ENCODE results near the gene C1orf174. TPM values are rescaled to one million over a fixed set of nuclear protein-coding genes. Genes with fewer than 3 reads are reported as not detected.
A peak's percentile ranks its signal among the peaks of the same experiment; 100 is the strongest.

The C1orf174 gene
- 14.4 TPM for total RNA-seq
- long read RNA-seq, transcript C1orf174-201 (4 exons, 1,666 nt) = major isoform, 22 of 27 reads
- long read RNA-seq, partial matches to known transcripts = 0 of 27 reads
- long read RNA-seq, other reads (novel, unspliced or antisense) = 5 of 27 reads

GRCh38 chr1:3900150-3900968 is at the start of gene C1orf174:
C1orf174 (minus strand) TSS chr1:3900272; CDS start chr1:3900186, 86 bp downstream.
- intact Hi-C loops (cut with micrococcal nuclease) = no loop called here
- ATAC-seq = peak; percentile 91
- peak; percentile 96 for DNase-seq

DNA sequence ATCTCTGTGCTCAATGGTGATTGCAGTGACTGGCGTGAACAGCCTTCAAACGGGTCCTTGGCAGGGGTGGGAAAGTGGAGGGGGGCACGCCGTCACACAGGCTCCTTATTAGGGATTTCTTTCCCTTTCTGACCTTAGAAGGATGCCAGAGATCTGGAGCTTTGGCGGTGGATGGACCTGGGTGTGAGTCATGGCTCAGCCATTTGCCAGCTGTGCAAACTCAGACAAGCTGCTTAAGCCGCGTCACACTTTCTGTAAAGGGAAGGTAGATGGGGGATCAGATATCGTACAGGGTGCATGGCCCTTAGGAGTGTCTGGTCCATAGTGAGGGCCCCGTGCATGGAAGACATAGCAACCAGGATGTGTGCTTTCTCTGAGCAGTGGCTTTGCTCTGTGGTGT is 48.3 kb upstream of the C1orf174 start:
- ATAC-seq = no peak
- DNase-seq = no peak
- intact Hi-C loops (cut with micrococcal nuclease) = no loop called here

DNA sequence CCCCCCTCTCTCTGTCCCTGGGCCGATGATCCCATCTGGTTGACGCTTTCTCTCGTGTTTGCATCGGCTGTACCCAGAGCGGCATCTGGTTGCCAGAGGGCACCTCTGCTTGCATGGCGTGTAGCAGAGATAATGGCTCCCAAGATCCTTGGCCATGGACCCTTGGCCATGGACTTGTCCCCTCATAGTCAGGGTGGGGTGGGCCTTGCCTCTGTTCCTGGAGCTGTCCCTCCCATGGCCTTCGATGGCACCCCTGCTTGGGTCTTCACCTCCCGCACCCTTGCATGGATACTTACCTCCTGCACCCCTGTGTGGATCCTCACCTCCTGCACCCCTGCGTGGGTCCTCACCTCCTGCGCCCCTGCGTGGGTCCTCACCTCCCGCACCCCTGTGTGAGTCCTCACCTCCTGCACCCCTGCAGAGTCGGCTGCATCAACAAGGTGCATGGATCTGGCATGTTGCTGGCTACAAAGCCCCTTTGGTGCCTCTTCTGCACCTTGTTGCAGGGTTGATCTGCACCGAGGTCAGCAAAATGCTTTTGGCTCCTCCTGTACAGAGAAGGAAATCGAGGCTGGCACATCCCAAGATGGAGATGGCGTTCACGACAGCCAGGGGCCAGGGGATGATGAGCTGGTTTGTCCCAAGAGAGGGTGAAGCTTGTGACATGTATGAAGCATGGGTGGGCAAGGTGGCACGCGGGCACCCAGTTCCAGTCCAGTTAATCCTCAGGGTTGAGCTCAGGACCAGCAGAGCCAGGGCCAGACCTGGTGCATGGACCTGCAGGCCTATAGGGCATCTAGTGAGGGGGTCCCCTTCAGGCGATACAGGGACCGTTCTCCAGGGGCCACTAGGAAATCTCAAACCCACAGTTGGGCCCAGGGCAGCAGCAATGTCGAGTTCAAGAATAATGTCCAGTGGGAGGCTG is 46.1 kb upstream of the C1orf174 start:
- no peak for DNase-seq
- intact Hi-C loops (cut with micrococcal nuclease) = no loop called here
- no peak for ATAC-seq

DNA sequence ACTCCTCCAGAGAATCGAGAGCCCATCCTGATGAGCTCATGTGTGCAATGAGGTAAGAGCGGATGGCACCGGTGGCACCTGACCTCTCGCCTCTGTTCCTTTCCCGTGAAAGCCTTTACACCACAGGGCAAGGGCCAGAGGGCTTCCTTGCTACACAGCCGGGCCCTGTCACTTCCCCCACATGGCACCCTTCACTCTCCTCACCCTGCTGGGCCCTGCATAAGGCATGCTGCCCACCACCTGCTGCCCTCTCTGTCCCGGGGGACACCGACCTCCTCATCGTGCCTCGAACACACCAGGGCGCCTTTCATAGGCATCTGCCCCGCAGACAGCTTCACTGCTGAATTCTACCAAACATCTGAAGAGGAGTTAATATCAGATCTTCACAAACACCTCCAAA is 45.1 kb upstream of the C1orf174 start:
- ATAC-seq (no peak), DNase-seq (no peak)
- intact Hi-C loops (cut with micrococcal nuclease) = no loop called here

GRCh38 chr1:3944578-3945125 is 44.6 kb upstream of the C1orf174 start:
- intact Hi-C loops (cut with micrococcal nuclease) = no loop called here
- DNase-seq (no peak), ATAC-seq (no peak)

GRCh38 chr1:3943806-3944577 is 43.9 kb upstream of the C1orf174 start:
- no peak for DNase-seq
- intact Hi-C loops (cut with micrococcal nuclease) = no loop called here
- ATAC-seq = no peak

- intact Hi-C loops (cut with micrococcal nuclease) = no loop called here
- DNase-seq (no peak), ATAC-seq (no peak)
Measured at GRCh38 chr1:3943123-3943431, 43.0 kb upstream of the C1orf174 start.

- intact Hi-C loops (cut with micrococcal nuclease) = no loop called here
- ATAC-seq (no peak), DNase-seq (no peak)
Measured at GRCh38 chr1:3942416-3943122, 42.5 kb upstream of the C1orf174 start.

DNA sequence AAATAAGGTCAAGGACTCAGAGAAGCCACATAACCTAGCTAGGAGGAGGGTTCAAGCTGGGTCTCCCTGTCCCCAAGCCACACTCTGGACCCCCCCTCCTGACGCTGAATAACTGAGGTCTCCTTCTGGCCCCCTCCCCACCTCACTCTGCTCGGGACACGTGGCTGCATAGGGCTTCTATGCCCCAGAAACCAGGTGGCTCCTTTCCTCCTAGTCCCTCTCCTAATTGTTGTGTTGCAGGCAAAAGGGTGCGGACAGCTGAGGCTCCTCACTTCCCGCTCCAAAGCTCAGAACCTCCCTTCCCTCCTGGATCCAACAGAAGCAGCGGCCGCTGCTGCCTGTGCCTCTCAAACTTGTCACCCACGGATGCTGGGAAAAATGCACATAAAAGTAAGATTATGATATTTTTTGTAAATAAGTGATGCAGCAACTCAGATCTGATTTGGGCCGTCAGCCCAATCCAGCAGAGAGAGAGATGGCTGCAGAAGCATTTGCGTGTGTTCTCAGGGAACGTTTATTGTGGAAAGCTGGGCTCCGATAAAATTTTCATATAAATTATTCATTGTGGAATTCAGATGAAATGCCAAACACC is 40.8 kb upstream of the C1orf174 start:
- no peak for ATAC-seq

DNA sequence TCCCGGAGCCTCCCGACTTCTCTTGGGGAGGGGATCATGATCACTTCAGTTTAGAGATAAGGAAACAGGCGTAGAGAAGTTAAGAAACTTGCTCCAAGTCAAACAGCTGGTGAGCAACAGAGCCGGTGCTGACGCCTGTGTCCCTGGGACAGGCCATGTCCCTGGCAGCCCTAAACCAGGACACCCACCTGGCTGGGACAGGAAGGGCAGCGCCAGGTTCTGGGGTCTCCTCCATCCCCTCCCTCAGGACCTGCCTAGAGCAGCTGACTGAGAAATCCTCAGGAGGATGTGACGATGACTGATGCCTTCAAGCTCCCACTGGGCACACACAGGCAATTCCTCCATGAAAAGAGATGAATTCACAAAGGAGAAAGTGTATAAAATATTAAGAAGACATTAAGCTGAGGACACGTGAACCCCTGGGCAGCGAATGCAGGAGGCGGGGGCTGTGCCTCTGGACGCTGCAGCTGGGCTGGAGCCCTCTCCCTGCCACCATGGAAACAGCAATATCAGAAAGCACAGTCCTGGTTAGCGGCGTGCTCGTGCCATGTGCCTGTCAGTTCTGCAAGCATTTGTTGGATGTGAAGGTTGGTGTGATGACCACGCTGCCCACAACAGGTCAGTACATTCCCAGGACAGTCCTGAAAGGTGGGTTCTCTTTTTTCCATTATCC is 40.1 kb upstream of the C1orf174 start:
- DNase-seq (no peak), ATAC-seq (no peak)
- intact Hi-C loops (cut with micrococcal nuclease) = no loop called here

More for the DNA sequence above, 40.8 kb upstream of the C1orf174 start:
- intact Hi-C loops (cut with micrococcal nuclease) = no loop called here
- DNase-seq = no peak

- intact Hi-C loops (cut with micrococcal nuclease) = no loop called here
- ATAC-seq (no peak), DNase-seq (no peak)
Measured at GRCh38 chr1:3939242-3940080, 39.4 kb upstream of the C1orf174 start.

DNA sequence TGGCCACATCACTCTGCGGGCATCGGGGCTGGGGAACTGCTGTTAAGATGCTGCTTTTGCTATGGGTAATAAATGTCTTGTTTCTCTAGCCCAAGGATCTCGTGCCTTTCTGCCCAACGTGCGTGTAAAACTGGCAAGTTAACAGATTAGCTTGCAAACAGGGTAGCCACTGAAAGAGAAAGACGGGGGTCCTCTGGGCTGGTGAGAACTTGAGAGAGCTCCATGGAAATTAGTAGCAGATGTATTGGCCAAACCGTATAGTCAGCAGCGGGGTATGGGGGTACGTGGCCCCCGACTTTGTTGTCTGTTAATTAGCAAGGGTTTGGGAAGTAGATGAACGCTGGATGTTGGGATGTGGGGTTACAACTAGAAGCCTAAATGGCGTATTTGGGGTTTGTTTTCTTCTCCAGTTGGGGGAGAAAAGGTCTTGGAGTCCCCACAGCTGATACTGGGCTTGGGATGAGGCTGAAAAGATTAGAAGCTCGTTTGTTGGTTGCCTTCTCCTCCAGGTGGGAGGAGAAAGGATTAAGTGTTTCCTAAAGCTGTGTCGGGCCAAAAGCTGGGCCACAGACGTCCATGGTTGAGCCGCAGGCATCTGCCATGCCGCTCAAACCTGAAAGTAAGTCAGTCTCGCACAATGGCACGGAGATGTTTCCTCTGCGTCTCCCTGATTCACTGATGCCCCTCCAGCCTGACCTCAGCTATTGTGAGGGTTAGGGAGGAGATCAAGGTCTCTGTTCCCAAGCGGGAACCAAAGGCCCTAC is 32.3 kb upstream of the C1orf174 start:
- ATAC-seq = no peak
- no peak for DNase-seq
- intact Hi-C loops (cut with micrococcal nuclease) = no loop called here

DNA sequence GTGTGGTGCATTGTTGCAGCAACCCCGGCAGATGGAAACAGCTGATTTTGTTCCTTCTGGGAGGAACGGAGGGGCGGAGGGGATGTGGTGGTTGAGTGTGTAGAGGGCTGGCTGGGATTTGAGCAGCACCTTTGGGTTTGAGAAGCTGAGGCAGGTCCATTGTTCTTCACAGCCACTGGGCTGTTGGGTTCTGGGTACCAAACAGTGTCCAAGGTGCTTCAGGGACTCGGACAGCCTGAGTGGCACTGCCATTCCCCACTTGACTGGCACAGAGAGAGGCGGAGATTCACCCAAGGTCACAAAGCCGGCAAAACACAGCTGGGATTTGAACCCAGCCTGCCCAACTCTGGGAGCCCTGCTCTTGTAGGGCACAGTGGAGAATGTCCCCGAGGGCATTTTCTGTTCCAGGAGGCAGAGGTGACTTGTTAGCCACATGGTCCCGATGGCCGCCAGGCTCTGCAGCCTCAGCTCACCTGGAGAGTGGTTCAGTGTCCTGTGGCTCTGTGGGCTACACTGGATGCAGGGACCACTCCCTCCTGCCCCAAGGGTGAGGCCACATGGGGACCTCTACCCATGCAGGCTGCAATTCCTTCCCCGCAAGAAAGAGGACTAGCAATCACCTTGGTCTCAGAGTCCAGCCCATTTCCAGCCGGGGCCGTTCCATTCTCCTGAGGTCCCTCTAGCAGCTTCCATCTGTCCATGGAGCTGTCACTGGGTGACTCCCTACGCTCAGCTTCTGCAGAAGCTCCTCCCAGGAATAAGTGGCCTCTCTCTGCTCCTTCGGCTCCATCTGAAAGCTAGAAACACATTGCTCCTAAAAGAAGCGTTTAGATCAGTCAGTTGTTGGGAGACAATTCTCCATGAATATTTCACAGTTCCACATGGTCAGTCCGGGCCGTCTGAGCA is 31.2 kb upstream of the C1orf174 start:
- DNase-seq (no peak), ATAC-seq (no peak)
- intact Hi-C loops (cut with micrococcal nuclease) = no loop called here

DNA sequence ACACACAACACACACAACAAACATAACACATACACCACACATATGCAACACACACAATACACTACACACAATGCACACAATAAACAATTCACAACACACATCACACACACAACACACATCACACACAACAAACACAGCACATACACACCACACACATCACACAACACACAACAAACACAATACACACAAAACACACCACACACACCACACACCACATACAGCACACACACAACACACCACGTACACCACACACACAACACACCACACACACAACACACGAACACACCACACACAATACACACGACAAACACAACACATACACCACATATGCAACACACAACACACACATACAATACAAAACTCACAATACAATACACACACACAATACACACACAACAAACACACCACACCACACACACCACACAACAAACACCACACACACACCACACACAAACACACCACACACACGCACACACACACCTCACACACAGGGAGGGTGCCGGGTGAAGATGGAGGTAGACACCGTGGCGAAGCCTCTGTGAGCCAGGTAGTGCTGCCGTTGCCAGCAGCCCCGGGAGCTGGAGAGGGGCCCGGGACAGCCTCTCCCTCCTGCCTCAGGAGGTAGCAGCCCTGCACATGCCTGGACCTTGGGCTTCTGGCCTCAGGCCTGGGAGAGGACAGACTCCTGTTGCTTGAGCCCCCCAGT is 30.4 kb upstream of the C1orf174 start:
- intact Hi-C loops (cut with micrococcal nuclease) = no loop called here
- ATAC-seq (no peak), DNase-seq (no peak)

GRCh38 chr1:3929126-3929525 is 29.1 kb upstream of the C1orf174 start:
- no peak for DNase-seq
- no peak for ATAC-seq
- intact Hi-C loops (cut with micrococcal nuclease) = no loop called here
